Measurements from ENCODE around the gene SPATA13.
"Not testable (repeated sequence)": the region's sequence is repeated elsewhere in the genome, so short reads cannot be mapped to it uniquely, and the experiment has no call there.

The SPATA13 gene

DNA sequence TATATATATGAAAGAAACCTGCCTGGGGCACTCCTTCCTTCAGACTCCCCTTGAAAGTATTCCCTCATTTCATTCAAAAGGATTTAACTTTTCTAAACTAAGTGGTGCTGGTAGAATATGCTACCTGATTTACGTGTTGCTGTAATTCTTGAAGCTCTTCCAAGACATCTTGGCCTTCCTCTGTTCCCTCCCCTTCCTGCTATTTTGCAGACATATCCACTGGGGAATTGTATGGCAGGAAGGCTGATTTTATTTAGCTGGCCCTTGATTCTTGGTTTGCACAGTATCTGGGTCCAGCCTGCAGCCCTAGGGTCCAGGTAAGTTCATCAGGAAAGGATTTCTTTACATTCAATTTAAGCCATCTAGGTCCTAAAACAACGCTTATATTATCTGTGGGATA, 148.8 kb downstream of the SPATA13 start, which contains the start of gene C1QTNF9:
TSS of gene C1QTNF9 (plus strand) at position 281 of the 400 bp plus-strand sequence. CDS start 6,424 bp downstream, outside the sequence.
- not testable (repeated sequence) for DNase-seq (ENCODE audit: low read depth in 2 of 2)

DNA sequence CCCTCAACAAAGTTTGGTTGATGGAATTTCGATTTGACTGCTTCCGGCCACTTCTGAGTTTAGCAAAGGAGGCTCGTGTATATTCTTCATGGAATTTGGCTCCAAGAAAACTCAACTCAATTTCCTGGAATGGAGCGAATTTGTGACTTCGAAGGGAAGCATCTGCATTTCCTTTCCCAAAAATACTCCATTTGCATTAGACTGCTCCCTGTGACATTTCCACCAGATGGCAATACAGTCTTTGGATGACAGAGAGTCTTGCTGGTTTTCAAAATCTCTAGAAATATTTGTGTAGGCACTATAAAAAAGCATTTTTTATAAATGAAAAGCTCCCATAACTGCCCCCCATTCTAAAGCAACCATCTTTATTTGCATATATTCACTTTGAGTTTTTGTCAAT, 152.9 kb downstream of the SPATA13 start:
- DNase-seq (ENCODE audit: low read depth in 2 of 2), result no peak

- DNase-seq (ENCODE audit: low read depth in 2 of 2), result not testable (repeated sequence)
Measured at GRCh38 chr13:24317835-24318234, 157.3 kb downstream of the SPATA13 start.

- DNase-seq (ENCODE audit: low read depth in 2 of 2), result not testable (repeated sequence)
Measured at GRCh38 chr13:24318878-24319277, 158.4 kb downstream of the SPATA13 start.

GRCh38 chr13:24319641-24320040, 159.1 kb downstream of the SPATA13 start:
- DNase-seq (ENCODE audit: low read depth in 2 of 2), result not testable (repeated sequence)

- not testable (repeated sequence) for DNase-seq (ENCODE audit: low read depth in 2 of 2)
Measured at GRCh38 chr13:24321416-24321815, 160.9 kb downstream of the SPATA13 start.

- not testable (repeated sequence) for DNase-seq (ENCODE audit: low read depth in 2 of 2)
Measured at GRCh38 chr13:24322470-24322869, 161.9 kb downstream of the SPATA13 start.

DNA sequence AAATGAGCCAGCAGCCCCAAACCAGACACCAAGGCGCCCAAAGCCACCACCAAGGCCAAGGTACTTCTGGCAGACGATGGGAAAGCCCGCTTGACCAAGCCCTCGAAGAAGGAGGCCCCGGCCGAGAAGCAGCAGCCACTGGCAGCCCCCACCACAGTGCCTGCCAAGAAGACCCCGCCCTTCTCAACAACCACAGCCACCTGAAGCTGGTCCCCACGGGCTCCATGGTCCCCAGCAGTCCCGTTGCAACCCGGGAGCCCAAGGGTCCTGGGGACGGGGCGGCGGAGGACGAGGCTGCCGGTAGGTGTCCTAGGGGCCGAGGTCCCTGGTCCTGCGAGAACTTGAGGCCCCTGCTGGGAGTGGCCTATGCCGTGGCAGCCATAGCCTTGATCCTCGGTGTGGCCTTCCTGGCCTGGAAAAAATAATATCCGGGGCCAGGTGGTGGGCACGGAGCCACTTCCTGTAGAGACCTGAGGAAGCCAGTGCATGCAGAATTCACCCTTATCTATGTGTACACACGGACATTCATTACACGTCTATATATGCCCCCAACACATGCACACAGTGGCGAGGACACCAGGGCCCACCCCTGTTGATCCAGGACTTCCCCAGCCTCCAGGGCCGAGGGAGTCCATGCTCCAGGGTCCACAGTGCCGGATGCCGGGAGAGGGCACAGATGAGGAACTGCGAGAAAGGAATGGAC, 162.7 kb downstream of the SPATA13 start:
- DNase-seq (ENCODE audit: low read depth in 2 of 2), result no peak

DNA sequence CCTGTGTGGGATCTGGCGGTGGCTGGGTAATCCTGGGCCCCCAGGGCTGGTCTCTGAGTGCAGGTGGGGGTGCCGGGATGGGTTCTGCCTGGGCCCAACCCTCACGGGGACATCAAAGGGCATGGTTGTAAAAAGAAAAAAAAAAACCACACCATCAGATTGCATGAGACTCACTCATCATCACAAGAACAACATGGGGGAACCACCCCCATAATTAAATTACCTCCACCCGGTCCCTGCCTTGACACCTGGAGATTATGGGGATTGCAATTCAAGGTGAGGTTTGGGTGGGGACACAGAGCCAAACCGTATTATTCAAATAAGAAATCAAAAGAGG, 163.2 kb downstream of the SPATA13 start:
- no peak for DNase-seq (ENCODE audit: low read depth in 2 of 2)

DNA sequence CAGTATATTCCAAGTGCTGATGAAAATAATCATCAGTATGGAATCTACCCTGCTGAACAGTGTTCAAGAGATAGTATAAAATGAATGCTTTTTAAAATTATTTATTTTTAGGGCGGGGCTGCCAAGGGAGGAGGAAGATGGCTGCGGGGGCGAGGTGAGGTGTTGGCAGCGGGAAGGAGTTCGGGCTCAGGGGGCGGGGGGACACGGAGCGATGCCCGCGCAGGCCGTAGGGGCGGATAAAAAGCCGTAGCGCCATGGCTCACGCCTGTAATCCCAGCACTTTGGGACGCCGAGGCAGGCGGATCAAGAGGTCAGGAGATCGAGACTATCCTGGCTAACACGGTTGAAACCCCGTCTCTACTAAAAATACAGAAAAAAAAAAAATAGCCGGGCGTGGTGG, 167.1 kb downstream of the SPATA13 start:
- DNase-seq (ENCODE audit: low read depth in 2 of 2), result not testable (repeated sequence)

- no peak for DNase-seq (ENCODE audit: low read depth in 2 of 2)
Measured at GRCh38 chr13:24328145-24328544, 167.6 kb downstream of the SPATA13 start.

DNA sequence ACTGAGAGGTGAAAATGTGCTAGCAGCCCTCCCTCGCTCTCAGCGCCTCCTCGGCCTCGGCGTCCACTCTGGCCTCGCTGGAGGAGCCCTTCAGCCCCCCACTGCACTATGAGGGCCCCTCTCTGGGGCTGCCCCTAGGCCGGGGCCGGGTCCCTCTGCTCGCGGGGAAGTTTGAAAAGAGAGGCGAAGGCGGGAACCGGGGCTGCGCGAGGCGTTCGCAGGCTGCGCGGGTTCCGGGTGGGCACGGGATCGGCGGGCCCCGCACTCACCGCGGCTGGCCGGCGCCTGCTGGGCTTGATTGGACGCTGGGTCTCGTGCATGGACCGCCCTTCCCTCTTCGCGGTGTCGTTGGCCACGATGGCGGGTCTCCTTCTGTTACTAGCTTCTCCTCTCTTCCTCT, 178.2 kb downstream of the SPATA13 start:
- no peak for DNase-seq (ENCODE audit: low read depth in 2 of 2)

- no peak for DNase-seq (ENCODE audit: low read depth in 2 of 2)
Measured at GRCh38 chr13:24339937-24340607, 179.6 kb downstream of the SPATA13 start.

GRCh38 chr13:24340608-24340955, 180.1 kb downstream of the SPATA13 start:
- no peak for DNase-seq (ENCODE audit: low read depth in 2 of 2)

DNA sequence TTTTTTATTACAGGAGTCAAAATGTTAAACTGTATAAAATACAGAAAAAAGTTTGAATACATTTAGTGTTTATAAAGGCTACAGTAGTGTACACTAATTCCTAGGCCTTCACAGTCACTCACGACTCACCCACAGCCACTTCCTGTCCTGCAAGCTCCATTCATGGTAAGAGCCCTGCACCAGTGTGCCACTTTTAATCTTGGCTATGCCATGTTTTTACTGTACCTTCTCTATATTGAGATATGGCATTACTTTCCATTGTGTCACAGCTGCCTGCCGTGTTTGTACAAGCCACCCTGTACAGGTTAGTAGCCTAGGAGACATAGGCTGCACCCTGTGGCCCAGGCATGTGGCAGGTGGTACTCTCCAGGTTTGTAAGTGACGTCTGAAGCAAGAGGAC, 180.9 kb downstream of the SPATA13 start:
- DNase-seq (ENCODE audit: low read depth in 2 of 2), result no peak

GRCh38 chr13:24348385-24348784, 187.9 kb downstream of the SPATA13 start:
- DNase-seq (ENCODE audit: low read depth in 2 of 2), result no peak

DNA sequence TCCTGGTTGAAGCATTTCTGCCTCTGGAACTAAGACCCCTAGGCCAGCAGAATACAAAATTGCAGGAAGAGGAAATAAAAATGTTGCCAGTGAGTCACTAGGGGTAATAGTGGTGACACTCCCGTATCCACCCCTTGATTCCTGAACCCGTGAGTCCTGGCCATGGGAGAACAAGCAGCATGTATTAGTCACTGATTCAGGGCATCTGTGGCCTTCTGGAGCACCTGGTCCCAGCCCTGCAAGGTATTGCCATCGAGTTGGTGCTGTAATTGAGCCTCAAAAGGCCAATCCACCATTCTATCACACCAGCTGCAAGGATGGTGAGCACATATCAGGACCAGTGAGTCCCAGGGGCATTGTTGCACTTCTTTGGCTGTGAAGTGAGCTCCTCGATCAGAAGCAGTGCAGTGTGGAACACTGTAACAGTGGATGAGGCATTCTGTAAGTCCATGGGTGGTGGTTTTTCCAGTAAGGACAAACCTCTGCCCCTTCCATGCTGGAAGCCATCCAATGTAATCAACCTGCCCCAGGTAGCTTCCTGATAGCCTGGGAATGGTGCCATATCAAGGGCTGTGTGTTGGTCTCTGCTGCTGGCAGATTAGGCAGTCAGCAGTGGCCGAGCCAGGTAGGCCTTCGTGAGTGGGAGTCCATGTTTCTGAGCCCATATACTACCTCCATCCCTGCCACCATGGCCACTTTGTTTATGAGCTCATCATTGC, 188.4 kb downstream of the SPATA13 start:
- no peak for DNase-seq (ENCODE audit: low read depth in 2 of 2)

- DNase-seq (ENCODE audit: low read depth in 2 of 2), result not testable (repeated sequence)
Measured at GRCh38 chr13:24349778-24350664, 189.5 kb downstream of the SPATA13 start.

- DNase-seq (ENCODE audit: low read depth in 2 of 2), result no peak
Measured at GRCh38 chr13:24351423-24351822, 190.9 kb downstream of the SPATA13 start.

- no peak for DNase-seq (ENCODE audit: low read depth in 2 of 2)
Measured at GRCh38 chr13:24353736-24354135, 193.2 kb downstream of the SPATA13 start.

DNA sequence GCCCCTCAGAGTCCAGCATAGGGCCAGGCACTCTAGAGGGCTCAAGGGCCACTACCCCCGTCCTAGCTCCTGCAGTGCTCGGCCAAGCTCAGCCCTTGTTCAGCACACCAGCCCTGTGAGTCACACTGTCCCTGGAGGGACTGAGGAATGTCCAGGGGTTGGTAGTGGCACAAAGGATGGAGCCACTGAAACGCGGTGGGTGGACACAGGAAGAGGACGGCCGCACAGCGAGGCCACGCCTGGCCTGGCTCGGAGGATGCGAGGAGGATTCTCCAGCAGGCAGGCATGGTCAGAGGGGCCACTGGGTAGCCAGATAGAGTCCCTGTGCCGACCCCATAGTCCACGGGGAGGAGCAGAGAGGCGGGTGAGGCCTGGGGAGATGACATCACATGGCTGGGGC, 194.6 kb downstream of the SPATA13 start:
- no peak for DNase-seq (ENCODE audit: low read depth in 2 of 2)

DNA sequence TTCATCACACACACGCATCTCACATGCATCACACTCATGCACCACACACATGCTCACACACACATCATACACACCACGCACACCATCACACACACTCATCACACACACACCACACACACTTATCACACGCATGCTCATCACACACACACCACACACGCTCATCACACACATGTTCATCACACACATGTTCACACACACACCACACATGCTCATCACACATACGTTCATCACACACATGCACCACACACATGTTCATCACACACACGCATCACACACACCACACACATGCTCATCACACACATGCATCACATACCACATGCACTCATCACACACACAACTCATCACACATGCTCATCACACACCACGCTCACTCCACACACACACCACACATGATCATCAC, 195.8 kb downstream of the SPATA13 start:
- DNase-seq (ENCODE audit: low read depth in 2 of 2), result no peak
